Esophagus (tissue), 2 donors: ENCODE data around the gene CASZ1. TPM values are rescaled to one million over a fixed set of nuclear protein-coding genes. Genes with fewer than 3 reads are reported as not detected.
A peak's percentile ranks its signal among the peaks of the same experiment; 100 is the strongest.

Source experiments
- H3K27ac ChIP-seq, 2 donors: one replicate each; pipeline ENCODE4 v1.5.1; 2013; ENCODE audit warnings: low read depth in 2 of 2, mild to moderate bottlenecking in 2 of 2, inconsistent platforms in 1 of 2, low read length in 1 of 2, moderate library complexity in 1 of 2
- H3K27me3 ChIP-seq, 2 donors: one replicate each; pipeline ENCODE4 v1.6.1; 2013; ENCODE audit warnings: low read length in 2 of 2, control low read depth in 1 of 2, mild to moderate bottlenecking in 1 of 2; ENCODE audit not compliant: insufficient read depth in 2 of 2, control insufficient read depth in 1 of 2
- H3K36me3 ChIP-seq, 2 donors: one replicate each; pipeline ENCODE4 v1.6.1; 2013; ENCODE audit warnings: low read length in 1 of 2; ENCODE audit not compliant: control insufficient read depth in 2 of 2, insufficient read depth in 2 of 2
- H3K4me1 ChIP-seq, 2 donors: one replicate each; pipeline ENCODE4 v1.6.1; 2013; ENCODE audit warnings: low read length in 1 of 2; ENCODE audit not compliant: control insufficient read depth in 2 of 2, insufficient read depth in 2 of 2
- H3K4me3 ChIP-seq, 2 donors: one replicate each; pipeline ENCODE4 v1.5.1; 2013; ENCODE audit warnings: low read length in 2 of 2, mild to moderate bottlenecking in 2 of 2, low read depth in 1 of 2, moderate library complexity in 1 of 2
- H3K9me3 ChIP-seq, 2 donors: one replicate each; pipeline ENCODE4 v1.6.1; 2013; ENCODE audit warnings: mild to moderate bottlenecking in 2 of 2, low read depth in 1 of 2, low read length in 1 of 2, moderate library complexity in 1 of 2; ENCODE audit not compliant: control insufficient read depth in 2 of 2, insufficient read depth in 1 of 2
- WGBS, 2 donors: extraction: QIAGEN DNeasy Blood & Tissue Kit; methylation state at CpG; one replicate each; pipeline ENCODE4 v1.1.7; 2013; 5-methylcytosine and 5-hydroxymethylcytosine counted together
- polyA plus RNA-seq, 2 donors: library from polyadenylated mRNA; stranded (reverse); fragments of 200-250 nt; gene quantifications; one replicate each; pipeline ENCODE4 v1.2.3, GENCODE V29; 2013
- donor health status: healthy with polysubstance abuse.
- donor health status: Bipolar disorder and iron deficiency.

Gene CASZ1
- polyA plus RNA-seq, 2 donors, result 10.8 to 18.1 TPM

GRCh38 chr1:10735563-10736305 lies 60.7 kb downstream of the CASZ1 start:
- H3K9me3 ChIP-seq, result no peaks in the 10 kb centered on the region
- H3K4me1 ChIP-seq, result peaks cover 0 to 28% of the 10 kb centered on the region in 2 donors
- no peak overlapping the region for H3K27ac ChIP-seq
- H3K4me3 ChIP-seq, result no peak overlapping the region
- WGBS, 2 donors, result 59 to 62% methylated on average over 11 of the region's 11 CpGs
- H3K36me3 ChIP-seq, result peaks cover 0 to 4% of the 10 kb centered on the region in 2 donors
- H3K27me3 ChIP-seq, result no peaks in the 10 kb centered on the region

GRCh38 chr1:10734962-10735544 lies 61.4 kb downstream of the CASZ1 start:
- H3K4me3 ChIP-seq, result no peak overlapping the region
- 58 to 66% methylated on average over 23 to 24 of the region's 24 CpGs for WGBS, 2 donors
- peaks cover 0 to 28% of the 10 kb centered on the region in 2 donors for H3K4me1 ChIP-seq
- peaks cover 0 to 4% of the 10 kb centered on the region in 2 donors for H3K36me3 ChIP-seq
- H3K27me3 ChIP-seq, result no peaks in the 10 kb centered on the region
- H3K27ac ChIP-seq, result no peak overlapping the region
- no peaks in the 10 kb centered on the region for H3K9me3 ChIP-seq

- 63 to 71% methylated on average over 6 of the region's 6 CpGs for WGBS, 2 donors
- no peaks in the 10 kb centered on the region for H3K27me3 ChIP-seq
- no peaks in the 10 kb centered on the region for H3K9me3 ChIP-seq
- no peak overlapping the region for H3K4me3 ChIP-seq
- H3K4me1 ChIP-seq, result peaks cover 0 to 28% of the 10 kb centered on the region in 2 donors
- H3K36me3 ChIP-seq, result peaks cover 0 to 4% of the 10 kb centered on the region in 2 donors
- no peak overlapping the region for H3K27ac ChIP-seq
These were observed 62.1 kb downstream of the CASZ1 start for GRCh38 chr1:10734375-10734774.

- Histone ChIP-seq H3K4me1 (peaks cover 0 to 28% of the 10 kb centered on the region in 2 donors), H3K4me3 (no peak overlapping the region), H3K9me3 (no peaks in the 10 kb centered on the region), H3K27me3 (no peaks in the 10 kb centered on the region), H3K27ac (peak overlapping the region in 1 of 2 donors; percentile 25), H3K36me3 (peaks cover 0 to 4% of the 10 kb centered on the region in 2 donors)
- 53 to 65% methylated on average over 11 of the region's 11 CpGs for WGBS, 2 donors
These were observed 62.7 kb downstream of the CASZ1 start for GRCh38 chr1:10733474-10734366.

GRCh38 chr1:10730985-10731384 lies 65.5 kb downstream of the CASZ1 start:
- 78 to 81% methylated on average over 7 of the region's 7 CpGs for WGBS, 2 donors

GRCh38 chr1:10728595-10729410 lies 67.6 kb downstream of the CASZ1 start:
- Histone ChIP-seq H3K4me1 (peaks cover 3 to 11% of the 10 kb centered on the region in 2 donors), H3K9me3 (no peaks in the 10 kb centered on the region), H3K27ac (no peak overlapping the region), H3K4me3 (no peak overlapping the region), H3K36me3 (peaks cover 0 to 3% of the 10 kb centered on the region in 2 donors), H3K27me3 (no peaks in the 10 kb centered on the region)
- WGBS, 2 donors, result 83 to 85% methylated on average over 30 to 31 of the region's 31 CpGs

More at GRCh38 chr1:10730985-10731384, 65.5 kb downstream of the CASZ1 start:
- H3K4me1 ChIP-seq, result peaks cover 0 to 11% of the 10 kb centered on the region in 2 donors
- no peaks in the 10 kb centered on the region for H3K27me3 ChIP-seq
- no peaks in the 10 kb centered on the region for H3K9me3 ChIP-seq
- H3K27ac ChIP-seq, result no peak overlapping the region
- H3K4me3 ChIP-seq, result no peak overlapping the region
- H3K36me3 ChIP-seq, result peaks cover 0 to 3% of the 10 kb centered on the region in 2 donors

GRCh38 chr1:10727751-10728232 lies 68.7 kb downstream of the CASZ1 start:
- Histone ChIP-seq H3K9me3 (no peaks in the 10 kb centered on the region), H3K27me3 (no peaks in the 10 kb centered on the region), H3K36me3 (peaks cover 0 to 3% of the 10 kb centered on the region in 2 donors), H3K27ac (no peak overlapping the region), H3K4me1 (peaks cover 13 to 20% of the 10 kb centered on the region in 2 donors), H3K4me3 (no peak overlapping the region)
- WGBS, 2 donors, result 74 to 78% methylated on average over 13 to 16 of the region's 16 CpGs

GRCh38 chr1:10726355-10726754 lies 70.1 kb downstream of the CASZ1 start:
- H3K27ac ChIP-seq, result no peak overlapping the region
- WGBS, 2 donors, result 66 to 69% methylated on average over 17 of the region's 17 CpGs

More at GRCh38 chr1:10726355-10726754, 70.1 kb downstream of the CASZ1 start:
- H3K9me3 ChIP-seq, result no peaks in the 10 kb centered on the region
- no peak overlapping the region for H3K4me3 ChIP-seq
- peaks cover 0 to 3% of the 10 kb centered on the region in 2 donors for H3K36me3 ChIP-seq
- peaks cover 19 to 30% of the 10 kb centered on the region in 2 donors for H3K4me1 ChIP-seq
- H3K27me3 ChIP-seq, result no peaks in the 10 kb centered on the region
